ENCODE measurements around the gene PSMB1.
"Not testable (repeated sequence)": the region's sequence is repeated elsewhere in the genome, so short reads cannot be mapped to it uniquely, and the experiment has no call there.

Gene PSMB1

GRCh38 chr6:170502268-170502667 lies 50.8 kb downstream of the PSMB1 start:
- DNase-seq: not testable (repeated sequence)

DNA sequence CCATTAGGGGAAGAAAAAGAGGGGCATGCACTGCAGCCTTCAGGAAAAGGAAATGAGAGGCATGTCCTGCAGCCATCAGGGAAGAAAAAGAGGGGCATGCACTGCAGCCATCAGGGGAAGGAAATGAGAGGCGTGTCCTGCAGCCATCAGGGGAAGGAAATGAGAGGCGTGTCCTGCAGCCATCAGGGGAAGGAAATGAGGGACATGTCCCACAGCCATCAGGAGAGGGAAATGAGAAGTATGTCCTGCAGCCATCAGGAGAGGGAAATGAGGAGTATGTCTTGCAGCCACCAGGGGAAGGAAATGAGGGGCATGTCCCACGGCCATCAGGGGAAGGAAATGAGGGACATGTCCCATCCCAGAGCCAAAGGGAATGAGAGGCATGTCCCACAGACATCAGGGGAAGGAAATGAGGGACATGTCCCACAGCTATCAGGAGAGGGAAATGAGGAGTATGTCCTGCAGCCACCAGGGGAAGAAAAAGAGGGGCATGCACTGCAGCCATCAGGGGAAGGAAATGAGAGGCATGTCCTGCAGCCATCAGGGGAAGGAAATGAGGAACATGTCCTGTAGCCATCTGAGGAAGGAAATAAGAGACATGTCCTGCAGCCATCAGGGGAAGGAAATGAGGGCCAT lies 52.0 kb downstream of the PSMB1 start:
- DNase-seq: no peak

GRCh38 chr6:170497841-170498301 lies 55.2 kb downstream of the PSMB1 start:
- DNase-seq: no peak

DNA sequence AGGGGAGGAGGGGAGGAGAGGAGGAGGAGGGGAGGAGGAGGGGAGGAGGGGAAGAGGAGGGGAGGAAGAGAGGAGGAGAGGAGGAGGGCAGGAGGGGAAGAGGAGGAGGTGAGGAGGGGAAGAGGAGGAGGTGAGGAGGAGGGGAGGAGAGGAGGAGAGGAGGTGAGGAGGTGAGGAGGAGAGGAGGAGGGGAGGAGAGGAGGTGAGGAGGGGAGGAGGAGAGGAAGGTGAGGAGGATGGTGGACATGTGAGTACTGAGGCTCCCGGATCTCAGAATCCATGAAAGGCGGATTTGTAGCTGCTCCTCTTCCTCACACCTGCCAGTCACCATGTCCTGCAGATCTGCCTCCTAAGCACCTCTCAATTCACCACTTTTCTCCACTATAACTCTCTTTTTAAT lies 59.8 kb downstream of the PSMB1 start:
- DNase-seq: no peak

DNA sequence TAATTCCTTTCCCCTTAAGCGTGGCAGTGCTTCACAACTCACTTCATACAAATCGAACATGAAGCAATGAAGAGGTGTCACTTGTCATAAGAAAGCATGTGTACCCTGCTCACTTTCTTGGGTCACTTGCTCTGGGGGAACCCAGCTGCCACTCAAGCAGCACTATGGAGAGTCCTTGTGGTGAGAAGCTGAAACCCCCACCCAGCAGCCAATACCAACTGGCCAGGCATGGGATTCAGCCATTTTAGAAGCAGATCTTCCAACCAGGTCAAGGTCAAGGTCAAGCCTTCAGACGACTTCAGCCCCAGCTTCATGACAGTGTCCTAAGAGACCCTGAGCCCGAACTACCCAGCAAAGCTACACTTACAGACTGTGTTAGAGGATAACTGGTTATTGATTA lies 62.8 kb downstream of the PSMB1 start:
- DNase-seq: no peak

GRCh38 chr6:170489836-170490235 lies 63.3 kb downstream of the PSMB1 start:
- DNase-seq: no peak

- no peak for DNase-seq
Measured at GRCh38 chr6:170487707-170488329, 65.3 kb downstream of the PSMB1 start.

DNA sequence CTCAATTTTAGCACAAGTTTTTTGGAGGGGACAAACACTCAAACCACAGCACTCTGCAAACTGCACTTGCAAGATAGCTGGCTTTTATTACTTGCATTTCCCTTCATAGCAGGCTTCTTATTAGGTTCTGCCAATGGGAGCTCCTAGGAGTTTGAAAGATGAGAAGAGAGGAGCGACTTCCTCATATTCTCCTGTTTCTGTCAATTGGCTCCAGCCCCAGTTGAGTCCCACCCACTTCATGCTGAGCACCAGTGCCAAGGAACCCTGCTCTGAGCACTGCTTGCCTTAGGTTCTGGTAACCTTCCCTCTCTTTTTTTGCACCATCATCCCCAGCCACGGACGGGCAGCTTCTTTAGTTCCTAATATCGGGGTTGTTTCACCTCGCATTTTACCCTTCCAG lies 67.9 kb downstream of the PSMB1 start:
- no peak for DNase-seq
